Muscle layer of colon (tissue), 2 donors: ENCODE measurements around the gene BASP1.

ENCODE experiments used
- H3K27ac ChIP-seq: one replicate; pipeline ENCODE4 v1.7.0; 2013; ENCODE audit warnings: low read depth, mild to moderate bottlenecking, low read length, moderate library complexity
- H3K27me3 ChIP-seq, 2 donors: one replicate each; pipeline ENCODE4 v1.7.0; 2013; ENCODE audit warnings: low read length in 2 of 2, mild to moderate bottlenecking in 2 of 2; ENCODE audit not compliant: insufficient read depth in 2 of 2, control insufficient read depth in 1 of 2
- H3K36me3 ChIP-seq: one replicate; pipeline ENCODE4 v1.7.0; 2013; ENCODE audit warnings: mild to moderate bottlenecking, low read length; ENCODE audit not compliant: insufficient read depth
- H3K4me1 ChIP-seq: one replicate; pipeline ENCODE4 v1.7.0; 2013; ENCODE audit warnings: mild to moderate bottlenecking, low read length; ENCODE audit not compliant: insufficient read depth
- H3K4me3 ChIP-seq, 2 donors: one replicate each; pipeline ENCODE4 v1.7.0; 2013; ENCODE audit warnings: low read length in 2 of 2, low read depth in 1 of 2, mild to moderate bottlenecking in 1 of 2, moderate library complexity in 1 of 2
- H3K9ac ChIP-seq: one replicate; pipeline ENCODE4 v1.7.0; 2013; ENCODE audit warnings: low read length
- H3K9me3 ChIP-seq: one replicate; pipeline ENCODE4 v1.7.0; 2013; ENCODE audit warnings: mild to moderate bottlenecking, low read length
- donor health status: abdominal sarcoma.
- donor health status: Adenocarcinoma of cecum.

BASP1 gene

GRCh38 chr5:17225520-17225919 is 8.1 kb downstream of the BASP1 start:
- H3K27me3 ChIP-seq = no peaks in the 10 kb centered on the region
- H3K4me3 ChIP-seq = no peak overlapping the region
- H3K9ac ChIP-seq = no peak overlapping the region
- H3K9me3 ChIP-seq = no peaks in the 10 kb centered on the region
- H3K36me3 ChIP-seq = no peaks in the 10 kb centered on the region
- no peak overlapping the region for H3K27ac ChIP-seq
- H3K4me1 ChIP-seq = no peaks in the 10 kb centered on the region

- no peaks in the 10 kb centered on the region for H3K27me3 ChIP-seq
These were observed 10.4 kb downstream of the BASP1 start for GRCh38 chr5:17227868-17228267.

GRCh38 chr5:17228821-17229291 is 11.4 kb downstream of the BASP1 start:
- no peak overlapping the region for H3K27ac ChIP-seq
- H3K4me1 ChIP-seq = no peaks in the 10 kb centered on the region
- H3K4me3 ChIP-seq = no peak overlapping the region
- no peaks in the 10 kb centered on the region for H3K27me3 ChIP-seq
- H3K36me3 ChIP-seq = no peaks in the 10 kb centered on the region
- no peaks in the 10 kb centered on the region for H3K9me3 ChIP-seq
- H3K9ac ChIP-seq = no peak overlapping the region

More at GRCh38 chr5:17227868-17228267, 10.4 kb downstream of the BASP1 start:
- Histone ChIP-seq H3K9ac (no peak overlapping the region), H3K4me1 (no peaks in the 10 kb centered on the region), H3K27ac (no peak overlapping the region), H3K36me3 (no peaks in the 10 kb centered on the region), H3K9me3 (no peaks in the 10 kb centered on the region), H3K4me3 (no peak overlapping the region)

- no peak overlapping the region for H3K27ac ChIP-seq
- H3K36me3 ChIP-seq = no peaks in the 10 kb centered on the region
- H3K27me3 ChIP-seq = no peaks in the 10 kb centered on the region
- no peaks in the 10 kb centered on the region for H3K4me1 ChIP-seq
- no peaks in the 10 kb centered on the region for H3K9me3 ChIP-seq
- no peak overlapping the region for H3K9ac ChIP-seq
- no peak overlapping the region for H3K4me3 ChIP-seq
These were observed 11.9 kb downstream of the BASP1 start for GRCh38 chr5:17229313-17229712.

- Histone ChIP-seq H3K27ac (no peak overlapping the region), H3K36me3 (no peaks in the 10 kb centered on the region), H3K27me3 (no peaks in the 10 kb centered on the region), H3K9ac (no peak overlapping the region), H3K4me1 (no peaks in the 10 kb centered on the region), H3K4me3 (no peak overlapping the region), H3K9me3 (no peaks in the 10 kb centered on the region)
These were observed 12.8 kb downstream of the BASP1 start for GRCh38 chr5:17230191-17230590.

- no peak overlapping the region for H3K4me3 ChIP-seq
- H3K27ac ChIP-seq = no peak overlapping the region
- H3K4me1 ChIP-seq = no peaks in the 10 kb centered on the region
- no peaks in the 10 kb centered on the region for H3K27me3 ChIP-seq
- no peaks in the 10 kb centered on the region for H3K9me3 ChIP-seq
- no peaks in the 10 kb centered on the region for H3K36me3 ChIP-seq
- no peak overlapping the region for H3K9ac ChIP-seq
These were observed 13.5 kb downstream of the BASP1 start for GRCh38 chr5:17230808-17231525.

- no peaks in the 10 kb centered on the region for H3K27me3 ChIP-seq
- H3K27ac ChIP-seq = no peak overlapping the region
- H3K9ac ChIP-seq = no peak overlapping the region
- H3K4me3 ChIP-seq = no peak overlapping the region
- no peaks in the 10 kb centered on the region for H3K9me3 ChIP-seq
- no peaks in the 10 kb centered on the region for H3K4me1 ChIP-seq
- H3K36me3 ChIP-seq = no peaks in the 10 kb centered on the region
These were observed 15.0 kb downstream of the BASP1 start for GRCh38 chr5:17232405-17232804.

- H3K4me1 ChIP-seq = no peaks in the 10 kb centered on the region
- no peaks in the 10 kb centered on the region for H3K9me3 ChIP-seq
- no peak overlapping the region for H3K9ac ChIP-seq
- H3K4me3 ChIP-seq = no peak overlapping the region
- no peaks in the 10 kb centered on the region for H3K36me3 ChIP-seq
- no peaks in the 10 kb centered on the region for H3K27me3 ChIP-seq
- no peak overlapping the region for H3K27ac ChIP-seq
These were observed 16.1 kb downstream of the BASP1 start for GRCh38 chr5:17233488-17233887.

GRCh38 chr5:17234374-17234773 is 16.9 kb downstream of the BASP1 start:
- no peak overlapping the region for H3K4me3 ChIP-seq
- H3K27ac ChIP-seq = no peak overlapping the region
- H3K9ac ChIP-seq = no peak overlapping the region
- no peaks in the 10 kb centered on the region for H3K9me3 ChIP-seq
- no peaks in the 10 kb centered on the region for H3K36me3 ChIP-seq
- no peaks in the 10 kb centered on the region for H3K27me3 ChIP-seq
- no peaks in the 10 kb centered on the region for H3K4me1 ChIP-seq

- no peaks in the 10 kb centered on the region for H3K27me3 ChIP-seq
- no peak overlapping the region for H3K4me3 ChIP-seq
- no peaks in the 10 kb centered on the region for H3K9me3 ChIP-seq
- no peaks in the 10 kb centered on the region for H3K36me3 ChIP-seq
- H3K9ac ChIP-seq = no peak overlapping the region
- H3K4me1 ChIP-seq = no peaks in the 10 kb centered on the region
- H3K27ac ChIP-seq = no peak overlapping the region
These were observed 18.4 kb downstream of the BASP1 start for GRCh38 chr5:17235731-17236330.

GRCh38 chr5:17238521-17239041 is 21.1 kb downstream of the BASP1 start:
- no peaks in the 10 kb centered on the region for H3K27me3 ChIP-seq
- no peak overlapping the region for H3K4me3 ChIP-seq

GRCh38 chr5:17239953-17240352 is 22.5 kb downstream of the BASP1 start:
- Histone ChIP-seq H3K4me1 (no peaks in the 10 kb centered on the region), H3K9ac (no peak overlapping the region), H3K4me3 (no peak overlapping the region), H3K36me3 (no peaks in the 10 kb centered on the region), H3K27ac (no peak overlapping the region), H3K27me3 (no peaks in the 10 kb centered on the region), H3K9me3 (no peaks in the 10 kb centered on the region)

More at GRCh38 chr5:17238521-17239041, 21.1 kb downstream of the BASP1 start:
- Histone ChIP-seq H3K36me3 (no peaks in the 10 kb centered on the region), H3K4me1 (no peaks in the 10 kb centered on the region), H3K9me3 (no peaks in the 10 kb centered on the region), H3K27ac (no peak overlapping the region), H3K9ac (no peak overlapping the region)
